NCI-H146 treated with DMSO at 0.1 percent for 48 hours (cell line): ENCODE results near the gene NDOR1.
A peak's percentile ranks its signal among the peaks of the same experiment; 100 is the strongest.

Source experiments
- DNase-seq: peaks from one replicate; lab custom pipeline; 2025; ENCODE audit not compliant: unreplicated experiment; lab: John Stamatoyannopoulos, UW

NDOR1 gene

DNA sequence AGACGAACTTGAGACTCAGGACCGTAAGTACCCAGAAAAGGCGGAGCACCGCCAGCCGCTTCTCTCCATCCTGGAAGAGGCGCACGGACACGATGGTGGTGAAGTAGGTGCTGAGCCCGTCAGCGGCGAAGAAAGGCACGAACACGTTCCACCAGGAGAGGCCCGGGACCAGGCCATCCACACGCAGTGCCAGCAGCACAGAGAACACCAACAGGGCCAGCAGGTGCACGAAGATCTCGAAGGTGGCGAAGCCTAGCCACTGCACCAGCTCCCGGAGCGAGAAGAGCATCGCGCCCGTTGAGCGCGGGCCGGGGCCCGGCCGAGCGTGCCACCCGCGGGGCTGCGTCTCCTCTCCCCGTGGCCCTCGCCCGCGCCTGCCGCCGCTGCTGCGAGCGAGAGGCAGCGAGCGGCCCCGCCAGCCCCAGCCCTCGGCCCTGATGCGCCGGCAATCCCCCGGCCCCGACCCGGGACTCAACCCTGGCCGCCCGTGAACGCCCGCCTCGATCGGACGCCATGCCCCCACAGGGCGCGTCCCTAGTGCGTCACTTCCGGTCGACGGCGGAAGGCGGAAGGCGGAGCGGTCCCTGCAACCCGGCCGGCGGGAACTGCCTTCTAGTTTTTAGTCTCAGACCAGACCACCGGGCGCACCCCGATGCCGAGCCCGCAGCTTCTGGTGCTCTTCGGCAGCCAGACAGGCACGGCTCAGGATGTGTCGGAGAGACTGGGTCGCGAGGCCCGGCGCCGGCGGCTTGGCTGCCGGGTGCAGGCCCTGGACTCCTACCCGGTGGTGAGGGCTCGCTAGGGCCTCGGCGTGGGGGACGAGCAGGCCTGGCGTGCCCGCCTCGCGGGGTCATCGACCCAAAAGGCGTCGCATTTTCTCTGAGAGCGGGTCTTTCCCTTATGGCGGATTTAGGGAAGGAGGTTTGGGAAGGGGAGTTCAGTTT lies at the start of gene NDOR1, which contains the start of gene TMEM203:
TSS of gene NDOR1 (plus strand) at position 575 of the 944 bp plus-strand sequence. CDS start at position 653, 78 bp downstream.
TSS of gene TMEM203 (minus strand) at position 523 of the 944 bp plus-strand sequence. CDS start at position 289, 234 bp downstream.
- DNase-seq = peak; percentile 37

- DNase-seq = no peak
Measured at GRCh38 chr9:137156567-137157375, 48.7 kb upstream of the NDOR1 start.

DNA sequence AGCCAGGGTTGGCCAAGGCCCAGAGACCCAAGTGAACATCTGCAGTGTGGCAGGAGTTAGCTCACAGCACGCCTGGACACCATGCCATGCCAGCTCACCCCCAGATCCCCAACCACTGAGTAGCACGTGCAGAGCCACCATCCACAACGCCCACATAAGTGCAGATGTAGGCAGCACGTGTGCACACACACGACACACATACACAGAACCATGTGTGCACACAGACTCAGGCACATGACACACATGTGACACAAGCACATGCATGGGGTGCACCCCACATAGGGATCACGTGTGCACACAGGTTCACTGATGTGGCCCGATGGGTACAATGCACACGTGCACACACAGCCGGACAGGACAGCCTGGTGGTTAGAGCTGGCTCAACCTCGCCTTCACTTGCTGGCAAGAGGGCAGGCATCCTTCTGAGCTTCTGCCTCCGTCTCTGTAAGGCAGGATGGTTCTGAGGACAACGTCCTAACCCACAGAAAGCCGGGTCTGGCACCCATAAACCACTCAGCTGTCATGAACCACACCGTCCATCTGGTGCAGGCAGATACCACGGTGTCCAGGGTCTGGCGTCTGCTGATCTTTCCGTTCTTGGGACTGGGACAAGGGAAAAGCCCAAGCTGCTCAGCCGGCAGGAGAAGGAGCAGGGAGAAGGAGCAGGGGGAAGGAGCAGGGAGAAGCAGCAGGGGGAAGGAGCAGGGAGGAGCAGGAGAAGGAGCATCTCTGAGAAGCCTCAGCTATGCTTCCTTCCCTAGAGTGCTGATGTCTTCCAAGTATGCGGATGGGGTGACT lies 47.7 kb upstream of the NDOR1 start:
- DNase-seq = no peak

DNA sequence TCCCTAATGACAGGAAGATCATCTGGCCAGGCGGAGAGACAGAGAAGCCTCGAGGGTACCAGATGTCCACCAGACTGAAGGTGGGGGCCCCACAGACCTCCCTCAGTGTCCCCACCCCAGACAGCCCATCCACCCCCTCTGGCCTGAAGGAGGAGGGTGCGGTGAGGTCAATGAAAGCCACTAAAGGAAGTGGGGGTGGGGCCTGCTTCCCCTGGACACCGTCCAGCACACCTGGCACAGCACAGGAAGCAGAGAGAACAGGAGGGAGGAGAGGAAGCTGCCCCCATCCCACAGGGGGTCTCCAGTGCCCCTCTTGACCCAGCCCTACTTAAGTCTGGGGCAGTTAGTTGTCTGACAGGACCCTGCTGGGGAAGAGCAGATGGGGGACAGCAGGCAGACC lies 46.9 kb upstream of the NDOR1 start:
- DNase-seq = no peak

DNA sequence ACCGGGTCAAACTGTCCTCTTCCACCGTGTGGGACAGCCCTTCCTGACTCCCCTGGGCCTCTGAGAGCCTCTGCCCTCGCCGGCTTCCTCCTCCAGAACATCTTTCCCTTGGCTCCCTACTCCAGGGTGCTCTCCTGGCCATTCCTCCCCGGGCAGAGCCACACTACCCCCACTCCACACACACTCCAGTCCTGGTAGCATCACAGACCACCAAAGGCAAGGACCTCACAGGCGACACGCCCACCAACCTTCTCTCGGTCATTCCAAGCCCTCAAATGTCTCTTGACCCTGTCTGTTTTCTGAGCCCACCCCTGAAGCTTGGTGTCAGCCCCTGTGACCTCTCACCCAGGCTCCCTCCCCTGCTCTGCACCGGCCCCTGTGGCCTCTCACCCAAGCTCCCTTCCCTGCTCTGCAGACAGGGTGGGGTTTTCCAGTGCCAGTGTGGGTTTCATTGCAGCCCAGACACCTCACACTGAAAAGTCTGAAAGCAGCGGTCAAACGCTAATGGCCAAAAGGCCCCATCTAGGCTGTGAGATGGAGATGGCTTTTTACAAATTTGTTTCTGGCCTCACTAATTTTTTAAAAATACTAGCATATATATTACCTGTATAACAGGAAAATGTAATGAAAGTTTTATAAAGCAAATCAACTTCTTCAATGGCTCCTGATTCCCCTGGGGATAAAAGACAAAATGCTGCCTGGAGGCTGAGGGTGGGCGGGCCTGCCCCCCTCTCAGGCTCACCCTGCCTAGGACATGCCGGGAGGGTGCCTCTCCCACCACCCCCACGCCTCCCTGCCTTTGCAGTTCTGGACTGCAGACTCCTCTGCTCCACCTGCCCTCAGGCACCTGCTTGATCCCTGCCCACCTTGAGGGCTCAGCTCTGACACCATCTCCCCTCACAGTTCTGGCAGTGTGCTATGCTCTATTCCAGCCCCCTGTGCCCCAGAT lies 46.1 kb upstream of the NDOR1 start:
- no peak for DNase-seq

DNA sequence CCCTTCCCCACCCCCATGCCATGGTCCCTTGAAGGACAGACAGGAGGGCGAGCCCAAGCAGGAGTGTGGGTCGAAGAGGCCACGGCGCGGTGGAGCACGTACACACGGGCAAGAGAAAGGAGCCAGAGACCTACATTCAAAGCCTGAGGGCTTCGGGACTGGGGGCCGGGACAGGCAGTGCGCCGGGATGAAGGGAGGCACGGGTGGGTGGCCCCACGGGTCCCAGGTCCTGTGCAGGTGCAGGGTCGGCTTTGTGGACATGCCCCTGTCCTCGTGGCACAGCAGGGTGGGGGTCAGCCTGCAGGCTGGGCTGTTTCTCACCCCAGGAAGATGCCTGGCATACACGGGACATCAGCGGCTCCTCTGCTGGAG lies 45.5 kb upstream of the NDOR1 start:
- no peak for DNase-seq

DNA sequence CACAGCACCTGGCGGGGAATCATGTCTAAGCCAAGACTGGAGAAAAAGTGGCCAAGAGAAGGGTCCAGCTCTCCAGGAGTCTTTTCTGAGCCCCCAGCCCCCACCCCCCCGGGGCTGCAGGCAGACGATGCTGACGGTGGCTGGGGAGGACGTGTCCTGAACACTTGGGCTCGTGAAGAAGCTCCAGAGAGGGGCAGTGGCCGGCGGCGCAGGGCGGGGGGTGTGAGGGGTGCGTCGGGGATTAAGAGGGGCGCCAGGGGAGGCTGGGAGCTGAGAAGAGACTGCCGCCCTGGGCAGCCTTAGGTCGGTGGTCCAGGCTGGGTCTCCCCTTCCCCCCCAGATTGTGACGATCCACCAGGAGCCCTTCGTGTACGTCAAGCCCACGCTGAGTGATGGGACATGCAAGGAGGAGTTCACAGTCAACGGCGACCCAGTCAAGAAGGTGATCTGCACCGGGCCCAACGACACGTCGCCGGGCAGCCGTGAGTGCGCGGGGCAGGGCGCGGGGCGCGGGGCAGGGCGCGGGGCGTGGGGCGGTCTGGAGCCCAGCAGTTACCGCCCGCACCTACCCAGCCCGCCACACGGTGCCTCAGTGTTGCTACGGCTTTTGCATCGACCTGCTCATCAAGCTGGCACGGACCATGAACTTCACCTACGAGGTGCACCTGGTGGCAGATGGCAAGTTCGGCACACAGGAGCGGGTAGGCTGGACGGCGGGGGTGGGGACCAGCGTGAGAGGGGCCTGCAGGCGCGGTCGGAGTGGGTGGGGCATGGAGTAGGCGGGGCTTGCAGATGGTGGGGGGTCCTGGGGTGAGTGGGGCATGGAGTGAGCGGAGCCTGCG lies 44.6 kb upstream of the NDOR1 start:
- DNase-seq = no peak

- peak; percentile 46 for DNase-seq
Measured at GRCh38 chr9:137161558-137162486, 43.7 kb upstream of the NDOR1 start.

DNA sequence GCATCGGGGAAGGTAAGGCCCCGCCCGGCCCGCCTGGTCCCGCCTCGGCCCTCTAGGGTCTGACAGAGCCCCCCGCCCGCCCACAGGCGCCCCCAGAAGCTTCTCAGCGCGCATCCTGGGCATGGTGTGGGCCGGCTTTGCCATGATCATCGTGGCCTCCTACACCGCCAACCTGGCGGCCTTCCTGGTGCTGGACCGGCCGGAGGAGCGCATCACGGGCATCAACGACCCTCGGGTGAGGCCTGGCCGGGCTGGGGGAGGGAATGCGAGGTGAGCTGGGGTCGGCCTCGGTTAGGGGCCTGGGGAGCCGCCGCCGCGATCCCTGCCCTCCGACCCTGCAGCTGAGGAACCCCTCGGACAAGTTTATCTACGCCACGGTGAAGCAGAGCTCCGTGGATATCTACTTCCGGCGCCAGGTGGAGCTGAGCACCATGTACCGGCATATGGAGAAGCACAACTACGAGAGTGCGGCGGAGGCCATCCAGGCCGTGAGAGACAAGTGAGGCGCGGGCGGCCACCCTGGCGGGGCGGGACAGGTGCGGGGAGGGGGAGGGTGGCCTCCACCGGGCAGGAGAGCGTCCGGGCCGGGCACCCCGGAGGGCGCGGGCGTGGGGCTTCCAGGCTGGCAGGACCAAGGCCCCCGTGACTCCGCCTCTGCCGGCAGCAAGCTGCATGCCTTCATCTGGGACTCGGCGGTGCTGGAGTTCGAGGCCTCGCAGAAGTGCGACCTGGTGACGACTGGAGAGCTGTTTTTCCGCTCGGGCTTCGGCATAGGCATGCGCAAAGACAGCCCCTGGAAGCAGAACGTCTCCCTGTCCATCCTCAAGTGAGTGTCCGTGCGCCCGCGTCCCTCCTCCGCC lies 42.8 kb upstream of the NDOR1 start:
- DNase-seq = no peak

GRCh38 chr9:137163365-137163715 lies 42.2 kb upstream of the NDOR1 start:
- no peak for DNase-seq

DNA sequence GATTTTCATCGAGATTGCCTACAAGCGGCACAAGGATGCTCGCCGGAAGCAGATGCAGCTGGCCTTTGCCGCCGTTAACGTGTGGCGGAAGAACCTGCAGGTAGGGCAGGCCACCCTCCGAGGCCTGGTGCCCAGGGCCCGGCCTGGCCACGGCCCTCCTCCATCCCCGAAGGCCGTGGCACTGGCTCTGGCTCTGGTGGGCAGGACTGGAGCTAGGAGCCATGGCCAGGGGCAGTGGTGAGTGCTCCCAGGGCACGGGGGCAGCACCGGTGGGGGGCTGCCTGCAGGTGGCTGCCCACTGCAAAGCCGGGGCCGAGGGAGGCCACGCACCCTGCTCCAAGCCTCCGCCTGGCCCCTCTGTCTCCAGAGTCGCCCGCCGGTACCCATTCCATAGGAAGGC lies 41.7 kb upstream of the NDOR1 start:
- DNase-seq = no peak

DNA sequence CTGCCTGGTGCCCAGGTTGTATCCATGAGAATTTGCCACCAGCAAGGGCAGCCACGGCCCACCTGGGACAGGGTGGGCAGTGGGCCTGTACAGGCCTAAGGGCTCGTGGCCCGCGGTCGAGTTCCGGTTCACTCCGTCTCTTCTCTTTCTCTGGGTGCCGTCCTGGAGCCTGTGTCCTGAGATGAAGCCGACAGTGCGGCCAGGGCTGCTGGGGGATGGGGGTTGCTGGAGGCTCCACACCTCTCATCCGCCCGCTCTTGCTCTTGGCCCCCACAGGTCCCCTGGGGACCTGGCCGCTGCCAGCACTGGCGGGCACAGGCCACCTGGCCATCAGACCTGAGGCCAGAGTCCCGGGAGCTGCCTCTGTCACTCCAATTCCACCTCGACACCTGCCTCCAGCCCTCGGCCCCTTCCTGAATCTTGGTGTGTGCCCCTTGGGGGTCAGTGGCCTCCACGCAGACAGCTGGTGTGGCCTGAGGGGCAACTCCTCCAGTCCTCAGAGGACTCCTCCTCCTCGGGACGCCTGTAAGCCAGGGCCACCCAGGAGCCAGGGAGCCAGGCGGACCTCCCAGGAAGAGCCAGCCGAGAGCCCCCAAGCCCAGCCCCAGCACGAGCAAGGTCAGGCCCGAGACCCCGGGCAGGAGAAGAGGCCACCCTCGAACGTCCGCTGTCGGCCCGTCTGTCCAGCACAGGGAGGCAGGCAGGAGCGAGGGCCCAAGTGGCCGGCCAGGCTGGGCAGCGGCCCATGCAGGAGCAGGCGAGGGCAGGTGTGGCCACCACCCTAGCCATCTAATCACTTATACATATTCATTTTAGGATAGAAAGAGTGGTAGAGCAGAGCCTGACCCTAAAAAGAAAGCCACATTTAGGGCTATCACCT lies 40.9 kb upstream of the NDOR1 start:
- no peak for DNase-seq

DNA sequence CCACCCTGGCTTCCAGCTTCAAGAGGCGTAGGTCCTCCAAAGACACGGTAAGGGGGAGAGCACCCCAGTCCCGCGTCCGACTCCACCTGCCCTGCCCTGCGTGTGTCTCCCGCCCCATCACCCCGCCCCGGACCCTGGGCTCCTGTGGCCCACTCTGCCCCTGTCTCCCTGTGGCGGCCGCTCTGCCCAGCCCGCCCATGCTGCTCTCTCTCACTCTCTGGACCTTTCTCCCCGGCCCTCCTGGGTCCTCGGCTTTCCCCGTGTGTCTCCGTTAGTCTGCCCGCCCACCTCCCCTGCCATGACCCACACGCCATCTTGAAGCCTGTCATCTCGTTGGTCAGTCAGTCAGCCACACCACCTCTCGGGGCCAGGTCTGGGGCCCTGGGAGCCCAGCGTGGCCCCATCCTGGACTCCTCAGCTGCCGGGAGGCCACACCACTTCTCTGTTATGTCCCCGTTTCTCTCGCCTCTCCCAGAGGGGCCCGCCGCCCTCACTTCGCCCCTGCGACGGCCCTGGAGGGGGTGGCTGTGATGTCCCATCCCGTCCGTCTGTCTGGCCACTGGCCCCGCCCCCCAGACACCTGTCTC lies 40.2 kb upstream of the NDOR1 start:
- no peak for DNase-seq

- no peak for DNase-seq
Measured at GRCh38 chr9:137166380-137167229, 38.9 kb upstream of the NDOR1 start.

DNA sequence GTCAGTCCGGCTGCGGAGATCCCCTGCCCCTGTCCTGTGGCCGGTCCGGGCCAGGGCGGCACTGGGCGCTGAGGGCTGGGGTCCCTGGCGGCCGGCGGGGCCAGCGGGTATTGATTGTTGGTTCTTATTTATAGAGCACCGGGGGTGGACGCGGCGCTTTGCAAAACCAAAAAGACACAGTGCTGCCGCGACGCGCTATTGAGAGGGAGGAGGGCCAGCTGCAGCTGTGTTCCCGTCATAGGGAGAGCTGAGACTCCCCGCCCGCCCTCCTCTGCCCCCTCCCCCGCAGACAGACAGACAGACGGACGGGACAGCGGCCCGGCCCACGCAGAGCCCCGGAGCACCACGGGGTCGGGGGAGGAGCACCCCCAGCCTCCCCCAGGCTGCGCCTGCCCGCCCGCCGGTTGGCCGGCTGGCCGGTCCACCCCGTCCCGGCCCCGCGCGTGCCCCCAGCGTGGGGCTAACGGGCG lies 38.2 kb upstream of the NDOR1 start:
- DNase-seq = no peak
